SK-N-MC (cell line): Measurements from ENCODE around the gene MED25.

Experiments used
- EZH2 ChIP-seq: fragments of 200-600 bp; sonication (generic); IDR thresholded peaks from one replicate; pipeline ENCODE4 v1.6.1; 2017; ENCODE audit warnings: antibody characterized with exemption
- POLR2AphosphoS5 ChIP-seq: IDR thresholded peaks from 2 replicates; pipeline ENCODE4 v1.6.1; 2012; ENCODE audit warnings: mild to moderate bottlenecking, low read depth, low read length, borderline replicate concordance

DNA sequence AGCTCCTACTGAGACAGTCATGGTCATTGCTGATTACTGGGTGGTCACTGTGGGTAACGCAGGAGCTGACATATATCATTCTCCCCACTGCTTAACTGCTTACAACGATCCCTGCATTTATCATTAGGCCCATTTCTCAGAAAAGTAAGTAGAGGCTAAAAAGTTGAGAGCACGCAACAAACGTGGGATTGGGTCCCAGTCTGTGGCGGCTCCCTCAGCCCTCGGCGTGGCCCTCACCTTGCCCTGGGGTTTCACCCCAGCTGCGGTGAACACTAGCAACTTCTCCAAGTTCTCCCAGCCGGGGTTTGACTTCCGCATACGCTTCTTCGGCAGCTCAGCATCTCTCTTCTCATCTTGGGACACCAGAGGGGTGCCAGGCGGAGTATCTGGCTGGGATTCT, 46.8 kb downstream of the MED25 start:
- TF ChIP-seq POLR2AphosphoS5 (no peak), EZH2 (no peak)
